ENCODE results near the gene SLC16A8. TPM values are rescaled to one million over a fixed set of nuclear protein-coding genes. Genes with fewer than 3 reads are reported as not detected.

Gene SLC16A8
- polyA plus RNA-seq, 1 donor (not counting 4 experiments of a cell fraction or from before 2014, with no cell fraction given) = not detected

DNA sequence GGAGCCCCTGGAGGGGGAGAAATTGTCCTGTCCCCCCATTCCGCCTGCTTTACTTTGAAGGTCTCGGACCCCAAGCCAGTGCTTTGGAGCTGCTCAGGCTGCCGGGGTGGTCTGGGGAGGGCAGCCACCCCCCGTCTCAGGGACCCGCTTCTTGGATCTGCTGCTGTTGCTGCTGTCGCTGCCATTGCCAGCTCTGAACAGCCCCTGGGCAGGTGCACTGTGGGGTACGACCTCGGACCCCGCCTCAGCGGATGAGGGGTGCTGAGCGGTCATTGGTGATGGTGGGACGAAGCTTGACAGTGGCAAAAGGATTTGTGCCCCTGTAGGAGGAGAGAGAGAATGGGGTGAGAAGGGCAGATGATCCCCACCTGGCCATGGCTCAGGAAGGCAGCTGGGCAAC, 1.1 kb upstream of the SLC16A8 start:
- no peak overlapping the region for H3K9ac ChIP-seq (ENCODE audit: control insufficient read depth, extremely low read depth, insufficient read depth, low read length)
- DNase-seq (ENCODE audit: low read depth, low spot score) = no peak
- no peak for FAIRE-seq
- TF ChIP-seq EZH2 (IDR thresholded peaks at IDR 0.05; ENCODE audit: low read length) = no peak
- TF ChIP-seq, protein P1, sequence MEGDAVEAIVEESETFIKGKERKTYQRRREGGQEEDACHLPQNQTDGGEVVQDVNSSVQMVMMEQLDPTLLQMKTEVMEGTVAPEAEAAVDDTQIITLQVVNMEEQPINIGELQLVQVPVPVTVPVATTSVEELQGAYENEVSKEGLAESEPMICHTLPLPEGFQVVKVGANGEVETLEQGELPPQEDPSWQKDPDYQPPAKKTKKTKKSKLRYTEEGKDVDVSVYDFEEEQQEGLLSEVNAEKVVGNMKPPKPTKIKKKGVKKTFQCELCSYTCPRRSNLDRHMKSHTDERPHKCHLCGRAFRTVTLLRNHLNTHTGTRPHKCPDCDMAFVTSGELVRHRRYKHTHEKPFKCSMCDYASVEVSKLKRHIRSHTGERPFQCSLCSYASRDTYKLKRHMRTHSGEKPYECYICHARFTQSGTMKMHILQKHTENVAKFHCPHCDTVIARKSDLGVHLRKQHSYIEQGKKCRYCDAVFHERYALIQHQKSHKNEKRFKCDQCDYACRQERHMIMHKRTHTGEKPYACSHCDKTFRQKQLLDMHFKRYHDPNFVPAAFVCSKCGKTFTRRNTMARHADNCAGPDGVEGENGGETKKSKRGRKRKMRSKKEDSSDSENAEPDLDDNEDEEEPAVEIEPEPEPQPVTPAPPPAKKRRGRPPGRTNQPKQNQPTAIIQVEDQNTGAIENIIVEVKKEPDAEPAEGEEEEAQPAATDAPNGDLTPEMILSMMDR (optimal IDR thresholded peaks at IDR 0.05 in 1 of 3, IDR thresholded peaks at IDR 0.05 in 1 of 3, conservative IDR thresholded peaks at IDR 0.05 in 1 of 3; ENCODE audit: extremely low read depth in 1 of 3, insufficient read depth in 2 of 3, low read length in 3 of 3) = no peak
- no peaks in the 10 kb centered on the region for H3K9me1 ChIP-seq (ENCODE audit: control insufficient read depth, extremely low read depth, insufficient read depth, low read length)
- H3K4me3 ChIP-seq (ENCODE audit: control insufficient read depth in 2 of 3, extremely low read depth in 1 of 3, insufficient read depth in 2 of 3, low read depth in 1 of 3, low read length in 3 of 3) = no peak overlapping the region
- peaks cover 29% of the 10 kb centered on the region for H3K27me3 ChIP-seq (ENCODE audit: control insufficient read depth, extremely low read depth, insufficient read depth, low read length)
- dilution Hi-C loops (cut with MboI; ENCODE audit: extremely low pct_ligation_motif_present, low sequenced_read_pairs) = no loop called here
- H2AFZ ChIP-seq (ENCODE audit: control insufficient read depth, low read length) = no peak overlapping the region
- no peaks in the 10 kb centered on the region for H3K9me3 ChIP-seq (ENCODE audit: control insufficient read depth, low read depth, low read length)
- no peaks in the 10 kb centered on the region for H3K36me3 ChIP-seq (ENCODE audit: control insufficient read depth in 2 of 2, extremely low read depth in 1 of 2, insufficient read depth in 2 of 2, low read length in 2 of 2)
- H4K20me1 ChIP-seq (ENCODE audit: control insufficient read depth, extremely low read depth, insufficient read depth, low read length) = no peaks in the 10 kb centered on the region
- no peak overlapping the region for H3K27ac ChIP-seq (ENCODE audit: control insufficient read depth, insufficient read depth, low read length)
- H3K4me2 ChIP-seq (ENCODE audit: control insufficient read depth, extremely low read depth, insufficient read depth, low read depth, low read length) = no peak overlapping the region
- peaks cover 3% of the 10 kb centered on the region for H3K4me1 ChIP-seq (ENCODE audit: control insufficient read depth, extremely low read depth, insufficient read depth, low read length)
- H3K79me2 ChIP-seq (ENCODE audit: control insufficient read depth, insufficient read depth, low read length) = no peaks in the 10 kb centered on the region

DNA sequence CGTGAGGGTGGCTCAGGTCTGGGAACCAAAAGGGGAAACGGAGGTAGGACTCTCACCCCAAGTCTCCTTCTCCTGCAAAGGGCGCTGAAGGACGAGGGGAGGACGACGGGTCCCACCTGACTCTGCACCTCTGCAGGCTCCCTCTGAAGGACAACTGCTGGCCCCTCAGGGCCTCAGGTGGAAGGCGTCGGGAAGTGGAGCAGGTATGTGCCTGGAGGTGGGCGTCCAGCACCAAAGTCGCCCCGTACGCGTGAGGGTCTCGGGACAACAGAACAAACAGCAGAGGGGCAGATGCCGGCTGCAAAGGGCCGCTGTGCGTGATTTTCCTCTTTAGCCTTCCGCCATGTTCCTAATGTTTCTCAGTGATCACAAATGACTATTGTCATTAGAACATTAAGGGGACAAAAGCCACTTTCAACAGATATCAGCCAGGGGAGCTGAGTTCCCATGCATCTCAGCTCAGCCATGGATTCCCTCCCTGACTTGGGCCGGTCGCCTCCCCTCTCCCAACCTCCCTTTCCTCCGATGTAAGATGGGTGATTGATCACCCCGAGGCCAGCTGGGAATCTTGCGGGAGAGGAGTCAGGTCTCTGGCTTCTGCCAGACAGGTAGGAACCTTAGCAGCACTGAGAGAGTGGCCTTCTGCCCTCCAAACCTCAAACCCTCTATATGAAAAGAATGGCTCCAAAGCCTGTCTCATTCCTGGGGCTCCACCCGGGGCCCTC, 836 bp downstream of the SLC16A8 start:
- H3K79me2 ChIP-seq (ENCODE audit: control insufficient read depth, insufficient read depth, low read length) = no peaks in the 10 kb centered on the region
- DNase-seq (ENCODE audit: low read depth, low spot score) (no peak), FAIRE-seq (no peak)
- TF ChIP-seq, protein P1 (optimal IDR thresholded peaks at IDR 0.05 in 1 of 3, IDR thresholded peaks at IDR 0.05 in 1 of 3, conservative IDR thresholded peaks at IDR 0.05 in 1 of 3; ENCODE audit: extremely low read depth in 1 of 3, insufficient read depth in 2 of 3, low read length in 3 of 3) = no peak
- TF ChIP-seq EZH2 (IDR thresholded peaks at IDR 0.05; ENCODE audit: low read length) = no peak
- no peaks in the 10 kb centered on the region for H3K9me1 ChIP-seq (ENCODE audit: control insufficient read depth, extremely low read depth, insufficient read depth, low read length)
- no peak overlapping the region for H3K27ac ChIP-seq (ENCODE audit: control insufficient read depth, insufficient read depth, low read length)
- no peak overlapping the region for H2AFZ ChIP-seq (ENCODE audit: control insufficient read depth, low read length)
- H3K36me3 ChIP-seq (ENCODE audit: control insufficient read depth in 2 of 2, extremely low read depth in 1 of 2, insufficient read depth in 2 of 2, low read length in 2 of 2) = no peaks in the 10 kb centered on the region
- H3K27me3 ChIP-seq (ENCODE audit: control insufficient read depth, extremely low read depth, insufficient read depth, low read length) = peaks cover 29% of the 10 kb centered on the region
- no peak overlapping the region for H3K4me2 ChIP-seq (ENCODE audit: control insufficient read depth, extremely low read depth, insufficient read depth, low read depth, low read length)
- dilution Hi-C loops (cut with MboI; ENCODE audit: extremely low pct_ligation_motif_present, low sequenced_read_pairs) = no loop called here
- no peak overlapping the region for H3K9ac ChIP-seq (ENCODE audit: control insufficient read depth, extremely low read depth, insufficient read depth, low read length)
- H3K4me1 ChIP-seq (ENCODE audit: control insufficient read depth, extremely low read depth, insufficient read depth, low read length) = no peaks in the 10 kb centered on the region
- H3K9me3 ChIP-seq (ENCODE audit: control insufficient read depth, low read depth, low read length) = no peaks in the 10 kb centered on the region
- no peaks in the 10 kb centered on the region for H4K20me1 ChIP-seq (ENCODE audit: control insufficient read depth, extremely low read depth, insufficient read depth, low read length)
- H3K4me3 ChIP-seq (ENCODE audit: control insufficient read depth in 2 of 3, extremely low read depth in 1 of 3, insufficient read depth in 2 of 3, low read depth in 1 of 3, low read length in 3 of 3) = no peak overlapping the region

All from keratinocyte (primary cell).